Measurements from ENCODE around the gene MORF4L1.

DNA sequence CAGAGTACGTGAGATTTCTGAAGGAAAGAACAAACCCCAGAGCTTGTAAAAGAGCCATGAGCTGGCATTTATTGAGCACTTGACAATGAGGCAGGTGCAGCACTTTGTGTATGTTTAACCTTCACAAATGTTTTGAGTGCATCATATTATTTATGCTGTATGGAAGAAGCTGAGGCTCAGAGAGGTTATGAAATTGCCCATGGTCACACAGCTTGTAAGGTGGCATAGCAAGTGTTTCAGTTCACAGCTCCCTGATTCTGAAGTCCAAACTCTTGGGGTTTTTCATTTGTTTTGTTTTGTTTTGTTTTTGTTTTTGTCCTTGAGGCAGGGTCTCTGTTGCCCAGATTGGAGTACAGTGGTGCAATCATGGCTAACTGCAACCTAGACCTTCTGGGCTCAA is 36.4 kb upstream of the MORF4L1 start:
- TF ChIP-seq, protein P1, sequence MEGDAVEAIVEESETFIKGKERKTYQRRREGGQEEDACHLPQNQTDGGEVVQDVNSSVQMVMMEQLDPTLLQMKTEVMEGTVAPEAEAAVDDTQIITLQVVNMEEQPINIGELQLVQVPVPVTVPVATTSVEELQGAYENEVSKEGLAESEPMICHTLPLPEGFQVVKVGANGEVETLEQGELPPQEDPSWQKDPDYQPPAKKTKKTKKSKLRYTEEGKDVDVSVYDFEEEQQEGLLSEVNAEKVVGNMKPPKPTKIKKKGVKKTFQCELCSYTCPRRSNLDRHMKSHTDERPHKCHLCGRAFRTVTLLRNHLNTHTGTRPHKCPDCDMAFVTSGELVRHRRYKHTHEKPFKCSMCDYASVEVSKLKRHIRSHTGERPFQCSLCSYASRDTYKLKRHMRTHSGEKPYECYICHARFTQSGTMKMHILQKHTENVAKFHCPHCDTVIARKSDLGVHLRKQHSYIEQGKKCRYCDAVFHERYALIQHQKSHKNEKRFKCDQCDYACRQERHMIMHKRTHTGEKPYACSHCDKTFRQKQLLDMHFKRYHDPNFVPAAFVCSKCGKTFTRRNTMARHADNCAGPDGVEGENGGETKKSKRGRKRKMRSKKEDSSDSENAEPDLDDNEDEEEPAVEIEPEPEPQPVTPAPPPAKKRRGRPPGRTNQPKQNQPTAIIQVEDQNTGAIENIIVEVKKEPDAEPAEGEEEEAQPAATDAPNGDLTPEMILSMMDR (conservative IDR thresholded peaks at IDR 0.05; ENCODE audit: low read length): no peak
- TF ChIP-seq EZH2phosphoT487 (IDR thresholded peaks at IDR 0.05; ENCODE audit: borderline replicate concordance): no peak
